Mucosa of stomach (tissue), 1 donor: Measurements from ENCODE around the gene CFAP90.

Source experiments
- H3K27me3 ChIP-seq: one replicate; pipeline ENCODE4 v1.7.0; 2013; ENCODE audit warnings: mild to moderate bottlenecking, low read length; ENCODE audit not compliant: control insufficient read depth, insufficient read depth
- H3K36me3 ChIP-seq: one replicate; pipeline ENCODE4 v1.7.0; 2013; ENCODE audit warnings: low read length; ENCODE audit not compliant: control insufficient read depth, insufficient read depth
- H3K4me1 ChIP-seq: one replicate; pipeline ENCODE4 v1.7.0; 2013; ENCODE audit warnings: mild to moderate bottlenecking, low read length; ENCODE audit not compliant: control insufficient read depth, insufficient read depth
- H3K4me3 ChIP-seq: one replicate; pipeline ENCODE4 v1.7.0; 2013; ENCODE audit warnings: low read length
- H3K9ac ChIP-seq: one replicate; pipeline ENCODE4 v1.7.0; 2013; ENCODE audit warnings: mild to moderate bottlenecking, low read length, moderate library complexity
- H3K9me3 ChIP-seq: one replicate; pipeline ENCODE4 v1.7.0; 2013; ENCODE audit warnings: mild to moderate bottlenecking, low read length, moderate library complexity; ENCODE audit not compliant: control insufficient read depth
- donor health status: Pancreatic carcinoma.

Gene CFAP90

DNA sequence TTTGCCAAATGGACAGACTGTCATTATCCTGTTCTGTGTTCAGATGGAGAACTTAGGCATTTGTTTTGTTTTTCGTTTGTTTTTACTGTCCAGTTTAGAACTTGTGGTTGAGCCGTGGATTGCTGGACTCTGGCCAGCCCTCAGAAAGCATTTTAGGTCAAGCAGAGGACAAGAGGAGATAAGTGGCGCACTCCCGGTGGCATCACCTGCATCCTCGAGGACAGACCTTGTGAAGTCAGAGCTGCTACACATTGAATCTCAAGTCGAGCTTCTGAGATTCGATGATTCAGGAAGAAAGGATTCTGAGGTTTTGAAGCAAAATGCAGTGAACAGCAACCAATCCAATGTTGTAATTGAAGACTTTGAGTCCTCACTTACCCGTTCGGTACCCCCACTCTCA, 26.9 kb upstream of the CFAP90 start:
- H3K36me3 ChIP-seq: peaks cover 19% of the 10 kb centered on the region
- H3K4me1 ChIP-seq: peaks cover 22% of the 10 kb centered on the region
- H3K9ac ChIP-seq: no peak overlapping the region
- H3K9me3 ChIP-seq: no peaks in the 10 kb centered on the region
- H3K4me3 ChIP-seq: no peak overlapping the region
- no peaks in the 10 kb centered on the region for H3K27me3 ChIP-seq

DNA sequence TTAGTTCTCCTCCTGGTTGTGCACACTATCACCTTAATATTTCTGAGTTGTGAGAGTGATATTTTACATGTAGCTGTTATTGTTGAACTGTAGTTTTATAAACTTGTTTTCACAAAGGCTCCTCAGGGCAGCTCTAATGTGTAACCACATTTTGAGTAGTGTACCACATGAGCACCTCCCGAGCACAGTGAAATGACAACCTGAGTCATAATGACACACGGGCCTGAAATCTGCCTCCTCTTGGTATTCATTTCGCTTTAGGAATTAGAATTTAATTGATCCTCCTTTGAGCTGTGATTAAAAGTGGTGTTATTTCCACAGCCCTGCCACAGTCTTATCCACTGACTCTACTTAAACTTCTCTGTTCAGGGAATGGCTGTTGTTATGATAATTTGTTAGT, 25.9 kb upstream of the CFAP90 start:
- Histone ChIP-seq H3K4me3 (no peak overlapping the region), H3K36me3 (peaks cover 19% of the 10 kb centered on the region), H3K9me3 (no peaks in the 10 kb centered on the region), H3K27me3 (no peaks in the 10 kb centered on the region), H3K9ac (no peak overlapping the region), H3K4me1 (peaks cover 22% of the 10 kb centered on the region)

DNA sequence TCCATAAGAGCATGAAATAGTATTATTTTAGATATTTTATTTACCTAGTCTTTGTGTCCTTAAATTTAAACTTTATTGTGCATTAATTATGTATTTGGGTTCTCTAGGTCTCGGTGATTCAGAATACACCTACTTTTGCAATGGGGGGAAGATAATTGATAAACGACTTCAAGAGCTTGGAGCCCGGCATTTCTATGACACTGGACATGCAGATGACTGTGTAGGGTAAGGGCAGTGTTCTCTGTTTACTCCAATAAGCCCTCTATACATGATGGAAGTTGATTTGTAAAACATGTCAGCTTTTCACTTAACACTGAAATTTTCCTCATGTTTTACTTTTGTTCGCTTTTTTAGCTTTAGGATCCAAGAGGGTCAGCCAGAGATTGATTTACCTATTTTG, 24.2 kb upstream of the CFAP90 start:
- Histone ChIP-seq H3K4me1 (peaks cover 22% of the 10 kb centered on the region), H3K36me3 (peaks cover 13% of the 10 kb centered on the region), H3K9me3 (no peaks in the 10 kb centered on the region), H3K4me3 (no peak overlapping the region), H3K9ac (no peak overlapping the region), H3K27me3 (no peaks in the 10 kb centered on the region)

DNA sequence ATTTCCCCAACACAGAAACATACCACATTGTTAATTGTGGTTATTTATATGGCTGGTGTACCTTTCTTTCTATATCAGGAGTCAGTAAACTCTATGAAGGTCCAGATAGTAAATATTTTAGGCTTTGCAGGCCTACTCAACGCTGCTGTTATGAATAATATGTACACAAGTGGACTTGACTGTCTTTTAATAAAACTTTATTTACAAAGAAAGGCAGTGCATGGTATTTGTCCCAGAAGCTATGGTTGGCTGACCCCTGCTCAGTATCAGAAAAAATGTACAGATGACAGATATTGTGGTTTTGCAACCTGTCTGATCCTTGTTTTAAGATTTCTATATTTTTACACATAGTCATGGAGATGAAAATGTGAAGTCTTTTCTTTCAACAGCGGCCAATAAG, 23.7 kb upstream of the CFAP90 start:
- H3K4me3 ChIP-seq: no peak overlapping the region
- H3K9ac ChIP-seq: no peak overlapping the region
- peaks cover 10% of the 10 kb centered on the region for H3K36me3 ChIP-seq
- no peaks in the 10 kb centered on the region for H3K9me3 ChIP-seq
- H3K27me3 ChIP-seq: no peaks in the 10 kb centered on the region
- H3K4me1 ChIP-seq: peaks cover 19% of the 10 kb centered on the region

DNA sequence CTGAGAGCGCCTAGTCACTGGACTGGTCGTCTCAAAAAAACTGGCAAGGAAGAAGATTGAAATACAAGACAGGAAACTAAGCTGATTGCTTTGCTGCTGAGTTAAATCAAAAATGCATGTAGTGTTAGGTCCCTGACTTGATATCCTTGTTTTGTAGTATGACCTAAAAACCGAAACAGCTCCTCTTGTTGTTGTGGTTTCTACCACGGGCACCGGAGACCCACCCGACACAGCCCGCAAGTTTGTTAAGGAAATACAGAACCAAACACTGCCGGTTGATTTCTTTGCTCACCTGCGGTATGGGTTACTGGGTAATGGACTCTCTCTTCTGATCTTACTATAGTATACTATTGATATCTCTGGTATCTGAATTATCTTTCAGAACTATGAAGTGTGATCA, 22.3 kb upstream of the CFAP90 start:
- Histone ChIP-seq H3K36me3 (peaks cover 6% of the 10 kb centered on the region), H3K9ac (no peak overlapping the region), H3K4me3 (no peak overlapping the region), H3K27me3 (no peaks in the 10 kb centered on the region), H3K9me3 (no peaks in the 10 kb centered on the region), H3K4me1 (peaks cover 6% of the 10 kb centered on the region)

DNA sequence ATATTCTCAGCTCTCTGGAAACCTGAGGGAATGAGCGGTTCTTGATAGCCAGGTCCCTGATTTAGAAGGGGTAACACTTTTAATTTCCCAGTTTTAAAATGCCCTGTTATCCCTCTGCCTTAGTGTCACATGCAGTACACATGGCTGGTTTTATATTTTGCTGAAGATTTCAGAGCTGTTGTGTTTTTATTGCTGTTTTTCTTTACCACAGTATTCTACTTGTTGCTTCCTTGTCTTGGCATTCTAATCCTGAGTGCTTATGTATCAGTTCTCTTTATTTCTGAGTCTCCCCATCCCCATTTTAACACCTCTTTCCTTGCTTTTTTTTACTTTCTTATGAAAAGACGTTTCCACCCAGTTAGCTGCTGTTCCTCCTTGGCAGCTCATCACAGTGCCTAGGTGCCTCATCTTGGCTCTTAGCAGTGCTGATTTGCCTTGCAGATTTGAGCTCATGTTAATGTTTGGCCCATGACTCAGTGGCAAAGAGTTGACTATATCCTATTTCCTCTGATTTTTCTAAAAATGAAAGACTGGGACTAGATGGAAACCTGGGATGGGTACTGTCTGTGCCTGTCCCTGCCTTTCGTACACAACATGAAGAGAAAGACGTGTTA, 21.7 kb upstream of the CFAP90 start:
- Histone ChIP-seq H3K4me1 (peaks cover under 1% of the 10 kb centered on the region), H3K9ac (no peak overlapping the region), H3K27me3 (no peaks in the 10 kb centered on the region)

DNA sequence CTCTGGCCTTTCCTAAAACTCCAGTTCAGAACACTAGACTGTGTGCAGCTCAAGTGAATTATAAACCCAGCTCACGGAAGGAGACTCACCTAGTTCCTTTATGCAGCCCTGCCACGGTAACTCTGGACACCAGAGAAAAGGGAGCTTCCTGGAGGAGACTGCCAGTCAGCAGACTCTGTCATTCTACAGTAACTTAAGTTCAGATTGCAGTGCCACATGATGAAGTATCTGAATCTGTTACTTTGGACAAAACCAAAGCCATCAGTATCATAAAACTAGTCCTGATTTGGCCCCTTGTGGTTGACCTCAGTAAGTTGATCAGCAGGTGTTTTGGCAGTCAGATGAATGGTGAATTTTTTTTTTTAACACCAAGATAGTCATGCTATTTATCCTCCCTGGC, 20.7 kb upstream of the CFAP90 start:
- peaks cover 3% of the 10 kb centered on the region for H3K36me3 ChIP-seq
- no peaks in the 10 kb centered on the region for H3K4me1 ChIP-seq
- H3K4me3 ChIP-seq: no peak overlapping the region
- H3K9me3 ChIP-seq: no peaks in the 10 kb centered on the region
- H3K9ac ChIP-seq: no peak overlapping the region
- H3K27me3 ChIP-seq: no peaks in the 10 kb centered on the region

More for the DNA sequence above, 21.7 kb upstream of the CFAP90 start:
- Histone ChIP-seq H3K4me3 (no peak overlapping the region), H3K9me3 (no peaks in the 10 kb centered on the region), H3K36me3 (peaks cover 6% of the 10 kb centered on the region)

DNA sequence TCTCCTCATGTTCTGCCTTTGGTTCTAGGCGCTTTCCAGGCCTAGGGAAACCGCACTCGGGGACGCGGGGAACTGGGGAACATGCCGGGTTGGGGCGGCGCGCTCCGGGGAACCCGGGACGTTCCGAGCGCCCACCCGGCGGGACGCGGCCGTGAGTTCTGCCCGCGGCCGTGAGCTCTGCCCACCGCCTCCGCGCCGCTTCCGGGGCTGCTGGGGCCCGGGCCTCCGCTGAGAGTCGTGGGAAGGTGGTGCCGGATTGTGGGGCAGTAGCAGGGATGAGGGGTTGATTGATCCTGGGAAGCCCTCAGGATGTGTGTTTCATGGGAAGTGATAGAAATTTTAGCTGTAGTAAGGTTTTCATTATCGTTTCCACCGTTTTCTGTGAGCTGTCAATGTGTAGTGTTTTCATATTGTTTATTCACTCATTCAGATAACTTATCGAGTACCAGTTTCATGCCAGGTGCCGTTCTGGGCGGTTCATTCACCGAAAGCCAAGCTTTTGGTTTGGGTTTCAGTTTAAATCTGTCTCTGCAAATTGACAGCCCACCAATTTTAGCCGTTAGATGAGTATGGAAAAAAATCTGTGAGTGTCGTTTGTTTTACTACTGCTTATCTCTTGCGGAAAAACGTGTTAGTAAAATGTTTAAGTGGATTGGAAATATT, 18.7 kb upstream of the CFAP90 start:
- Histone ChIP-seq H3K9ac (peak overlapping the region; percentile 82), H3K4me1 (no peaks in the 10 kb centered on the region), H3K9me3 (no peaks in the 10 kb centered on the region), H3K27me3 (no peaks in the 10 kb centered on the region), H3K36me3 (no peaks in the 10 kb centered on the region), H3K4me3 (peak overlapping the region; percentile 31)

DNA sequence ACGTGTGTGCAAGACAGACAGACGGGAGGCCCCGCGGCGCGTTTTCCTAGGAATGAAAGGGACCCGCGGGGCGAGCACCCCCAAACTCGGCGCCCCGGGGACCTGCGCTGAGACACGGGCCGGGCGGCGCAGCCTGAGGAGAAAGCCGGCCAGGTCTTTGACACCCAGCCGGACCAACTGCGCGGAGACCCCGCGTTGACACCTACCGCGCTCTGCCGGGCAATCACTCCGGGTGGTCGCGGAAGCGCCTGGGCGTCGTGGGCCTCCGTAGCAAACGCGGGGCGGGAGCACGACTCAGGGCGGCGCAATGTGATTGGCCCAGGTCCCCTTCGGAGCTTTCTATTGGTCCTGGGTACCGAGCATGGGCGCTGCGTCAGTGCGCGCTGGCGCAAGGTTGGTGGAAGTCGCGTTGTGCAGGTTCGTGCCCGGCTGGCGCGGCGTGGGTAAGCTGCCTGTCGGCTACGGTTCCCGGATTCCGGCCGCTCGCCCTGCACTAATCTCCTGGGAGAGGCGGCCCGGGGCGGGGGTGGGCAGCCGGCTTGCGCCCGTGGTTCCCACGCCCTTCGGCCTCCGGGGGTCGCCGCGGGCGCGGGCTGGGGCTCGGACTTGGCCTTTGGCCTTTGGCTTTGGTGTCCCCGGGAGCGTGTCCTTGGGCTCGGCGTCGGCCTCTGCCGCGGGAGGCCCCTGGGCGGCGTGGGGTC, 18.0 kb upstream of the CFAP90 start, which contains the start of the genes FASTKD3 and MTRR:
Gene FASTKD3 (minus strand): TSS at position 259 of the 701 bp plus-strand sequence. CDS start 948 bp downstream, outside the sequence.
Gene MTRR (plus strand): TSS at position 376 of the 701 bp plus-strand sequence. CDS start 1,647 bp downstream, outside the sequence.
- Histone ChIP-seq H3K9ac (peak within 1 kb of the TSS; percentile 82), H3K36me3 (no peaks in the 10 kb centered on the region), H3K27me3 (no peaks in the 10 kb centered on the region), H3K4me3 (peak within 1 kb of the TSS; percentile 31), H3K9me3 (no peaks in the 10 kb centered on the region), H3K4me1 (no peaks in the 10 kb centered on the region)

DNA sequence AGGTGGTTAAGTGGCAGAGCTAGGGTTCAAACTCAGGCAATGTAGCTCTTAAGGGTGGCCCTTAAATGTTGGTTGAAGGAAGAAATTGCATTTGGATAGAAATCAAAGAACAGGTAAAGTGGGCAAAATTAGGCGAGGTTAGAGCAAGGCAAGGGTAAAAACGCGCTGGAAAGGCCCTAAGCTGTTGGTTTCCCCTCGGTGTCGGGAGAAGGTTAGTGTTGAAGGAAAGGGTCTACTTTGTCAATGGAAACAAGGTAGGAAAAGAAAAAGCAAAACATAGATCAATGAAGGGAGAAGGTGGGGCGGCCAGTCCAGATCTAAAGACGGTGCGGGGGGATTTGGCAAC, 17.5 kb upstream of the CFAP90 start:
- Histone ChIP-seq H3K27me3 (no peaks in the 10 kb centered on the region), H3K9ac (peak overlapping the region; percentile 82), H3K9me3 (no peaks in the 10 kb centered on the region), H3K36me3 (no peaks in the 10 kb centered on the region), H3K4me1 (no peaks in the 10 kb centered on the region), H3K4me3 (peak overlapping the region; percentile 31)

DNA sequence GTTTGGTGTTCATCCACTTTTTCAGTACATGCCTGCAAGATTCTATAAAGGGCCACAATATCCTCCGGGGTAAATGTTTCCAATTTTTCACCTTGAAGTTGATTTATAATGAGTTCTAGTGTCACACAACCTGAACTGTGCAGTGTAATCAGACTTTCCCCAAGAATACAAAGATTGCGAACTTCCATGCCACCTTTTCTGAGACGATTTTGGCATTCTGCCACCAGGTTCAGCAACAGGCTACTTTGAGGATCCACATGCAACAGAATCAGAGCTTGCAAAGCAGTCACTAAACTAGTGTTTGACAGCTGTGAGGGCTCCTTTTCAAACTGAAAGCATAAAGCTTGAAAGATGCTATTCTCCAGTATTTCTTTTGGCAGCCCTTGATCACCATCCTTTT, 16.3 kb upstream of the CFAP90 start:
- no peaks in the 10 kb centered on the region for H3K27me3 ChIP-seq
- H3K36me3 ChIP-seq: no peaks in the 10 kb centered on the region
- no peaks in the 10 kb centered on the region for H3K4me1 ChIP-seq
- H3K9me3 ChIP-seq: no peaks in the 10 kb centered on the region
- H3K9ac ChIP-seq: no peak overlapping the region
- H3K4me3 ChIP-seq: no peak overlapping the region

DNA sequence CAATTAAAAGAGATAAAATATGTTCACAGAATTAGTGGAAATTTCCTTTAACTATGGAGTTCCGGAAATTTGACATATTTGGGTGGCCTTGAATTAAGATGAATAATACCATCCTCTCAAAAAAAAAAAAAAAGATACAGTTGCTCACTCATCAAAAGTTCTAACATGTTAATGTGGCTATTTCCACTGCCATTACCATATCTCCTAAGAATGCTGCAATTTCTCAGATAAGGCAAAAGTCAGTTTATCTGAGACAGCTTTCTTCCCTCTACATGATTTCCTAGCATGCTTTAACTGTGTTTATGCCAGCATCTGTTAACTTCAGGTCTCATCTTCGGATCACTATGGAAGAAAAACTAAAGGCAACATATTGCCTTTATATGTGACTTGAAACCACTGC, 15.3 kb upstream of the CFAP90 start:
- Histone ChIP-seq H3K4me3 (no peak overlapping the region), H3K36me3 (no peaks in the 10 kb centered on the region), H3K9me3 (no peaks in the 10 kb centered on the region), H3K4me1 (no peaks in the 10 kb centered on the region), H3K9ac (no peak overlapping the region), H3K27me3 (no peaks in the 10 kb centered on the region)
